ENCODE measurements around the gene TMEM51. TPM values are rescaled to one million over a fixed set of nuclear protein-coding genes. Genes with fewer than 3 reads are reported as not detected.
A peak's percentile ranks its signal among the peaks of the same experiment; 100 is the strongest.

The TMEM51 gene
- total and polyA plus RNA-seq, 9 of the 15 experiments (the other 6 are each of a cell fraction or from before 2014, with no cell fraction given), result 0.06 to 1.4 (median 0.58) TPM

GRCh38 chr1:15107058-15107687 lies 46.4 kb upstream of the TMEM51 start:
- FAIRE-seq (no peak), ATAC-seq (no peak), DNase-seq (ENCODE audit: extremely low read depth in 1 of 4, low spot score in 3 of 4) (no peak)
- CTCF ChIA-PET (ENCODE audit: low intra/inter-chr PET ratio), result no interaction called here
- H4K20me1 ChIP-seq (replicated peaks; ENCODE audit: control insufficient read depth, insufficient read depth, low read length), result 0 out of 2 replicates have a peak, but pooled peaks cover 4% of the 10 kb centered on the region
- intact Hi-C loops (cut with micrococcal nuclease) (loop anchor here (10.0 kb wide), 1 partner anchor 362 kb away; no protein-coding TSS in a partner anchor), in situ Hi-C loops (cut with MboI) (no loop called here)
- H3K9ac ChIP-seq (ENCODE audit: insufficient read depth in 1 of 2, low read depth in 2 of 2, low read length in 2 of 2), result no peak overlapping the region
- H3K9me3 ChIP-seq (replicated peaks; ENCODE audit: control insufficient read depth, insufficient read depth, low read depth, low read length), result no peaks in the 10 kb centered on the region
- H3K4me2 ChIP-seq (ENCODE audit: insufficient read depth, low read length), result no peak overlapping the region
- WGBS (ENCODE audit: insufficient coverage, low coverage, missing lambda C conversion rate), result 0% methylated on average over 1 of the region's 1 CpG
- no peak overlapping the region for H3K4me3 ChIP-seq
- no peaks in the 10 kb centered on the region for H3K9me1 ChIP-seq (ENCODE audit: control insufficient read depth, insufficient read depth, low read length)
- no peaks in the 10 kb centered on the region for H3K36me3 ChIP-seq (ENCODE audit: control insufficient read depth, insufficient read depth, low read length)
- TF ChIP-seq CHD4 (IDR thresholded peaks at IDR 0.05; ENCODE audit: insufficient read depth, insufficient replicate concordance, low read depth, low read length, poor library complexity, severe bottlenecking) (peak; percentile 85), BCL6 (CRISPR knock-in tag; IDR thresholded peaks at IDR 0.05) (no peak), RCOR1 (IDR thresholded peaks at IDR 0.05; ENCODE audit: borderline replicate concordance in 1 of 2, low read depth in 2 of 2, low read length in 2 of 2) (peak in 1 of 2 experiments; percentile 41; a peak in 1 of 4 replicates), SLC30A9 (CRISPR knock-in tag; IDR thresholded peaks at IDR 0.05) (no peak), KDM1A (IDR thresholded peaks at IDR 0.05) (peak in 1 of 2 experiments; percentile 35; a peak in 2 of 4 replicates), HDAC3 (IDR thresholded peaks at IDR 0.05; ENCODE audit: borderline replicate concordance, partially characterized antibody) (no peak), SNAPC5 (CRISPR knock-in tag; IDR thresholded peaks at IDR 0.05) (no peak), CHD1 (IDR thresholded peaks at IDR 0.05; ENCODE audit: low read length) (no peak), NUFIP1 (IDR thresholded peaks at IDR 0.05; ENCODE audit: partially characterized antibody) (no peak), SP1 (CRISPR knock-in tag; IDR thresholded peaks at IDR 0.05) (no peak), RBM25 (IDR thresholded peaks at IDR 0.05; ENCODE audit: low read depth, low read length, severe bottlenecking) (peak; percentile 53), PTTG1 (tag; IDR thresholded peaks at IDR 0.05; ENCODE audit: low read depth) (no peak), ZFP36 (IDR thresholded peaks at IDR 0.05; ENCODE audit: low read depth, low read length, partially characterized antibody) (peak; percentile 79), NCOA6 (IDR thresholded peaks at IDR 0.05) (no peak), BCOR (IDR thresholded peaks at IDR 0.05) (peak; percentile 90), ZNF79 (CRISPR knock-in tag; IDR thresholded peaks at IDR 0.05; ENCODE audit: low read depth) (no peak)
- no peak overlapping the region for H2AFZ ChIP-seq (ENCODE audit: low read depth, low read length)
- 0 out of 5 replicates have a peak, but pooled peaks cover 0 to 2% of the 10 kb centered on the region in 2 experiments for H3K4me1 ChIP-seq (replicated peaks in 1 of 2; ENCODE audit: control insufficient read depth in 2 of 2, insufficient read depth in 2 of 2, low read length in 2 of 2)
- POLR2A ChIA-PET, result no interaction called here
- H3K79me2 ChIP-seq (ENCODE audit: control insufficient read depth, insufficient read depth, low read length), result no peaks in the 10 kb centered on the region
- peaks cover 6 to 16% of the 10 kb centered on the region in 2 experiments; a peak in 2 of 5 replicates for H3K27me3 ChIP-seq (ENCODE audit: control insufficient read depth in 2 of 2, insufficient read depth in 2 of 2, low read length in 2 of 2)
- no TSS peak for BruUV-seq (replicated peaks)
- no peak overlapping the region for H3K27ac ChIP-seq (ENCODE audit: extremely low read depth, low read depth, low read length)
